ENCODE data around the gene APOB.

The APOB gene

GRCh38 chr2:21043744-21044532, at the start of gene APOB:
TSS of gene APOB (minus strand) at chr2:21044073. CDS start at chr2:21043945, 128 bp downstream.
- DNase-seq, result no peak

GRCh38 chr2:21092308-21092869, 48.5 kb upstream of the APOB start:
- DNase-seq, result no peak

GRCh38 chr2:21084401-21084800, 40.5 kb upstream of the APOB start:
- no peak for DNase-seq

GRCh38 chr2:21083482-21083881, 39.6 kb upstream of the APOB start:
- DNase-seq, result no peak

- no peak for DNase-seq
These were observed 34.4 kb upstream of the APOB start for GRCh38 chr2:21078296-21078695.

GRCh38 chr2:21072477-21073242, 28.8 kb upstream of the APOB start:
- DNase-seq, result no peak

- DNase-seq, result no peak
These were observed 26.7 kb upstream of the APOB start for GRCh38 chr2:21070341-21071257.

- no peak for DNase-seq
These were observed 26.0 kb upstream of the APOB start for GRCh38 chr2:21069746-21070340.

GRCh38 chr2:21067859-21068537, 24.1 kb upstream of the APOB start:
- no peak for DNase-seq

GRCh38 chr2:21067125-21067524, 23.3 kb upstream of the APOB start:
- DNase-seq, result no peak

- no peak for DNase-seq
These were observed 16.2 kb upstream of the APOB start for GRCh38 chr2:21059885-21060610.

GRCh38 chr2:21057097-21057496, 13.2 kb upstream of the APOB start:
- DNase-seq, result no peak

GRCh38 chr2:21055879-21056790, 12.3 kb upstream of the APOB start:
- no peak for DNase-seq

GRCh38 chr2:21055451-21055850, 11.6 kb upstream of the APOB start:
- DNase-seq, result no peak

GRCh38 chr2:21054011-21054410, 10.1 kb upstream of the APOB start:
- DNase-seq, result no peak

GRCh38 chr2:21052044-21052443, 8.2 kb upstream of the APOB start:
- no peak for DNase-seq

GRCh38 chr2:21050164-21050563, 6.3 kb upstream of the APOB start:
- no peak for DNase-seq

GRCh38 chr2:21047141-21048009, 3.5 kb upstream of the APOB start:
- peak; percentile 71 to 93 for DNase-seq

GRCh38 chr2:21046506-21046905, 2.6 kb upstream of the APOB start:
- DNase-seq, result no peak

Measured in NCI-H2081 (cell line).